GM19193 (cell line): ENCODE measurements around the gene WDR36.

Experiments used
- POLR2A ChIP-seq: IDR thresholded peaks from 4 replicates; pipeline ENCODE4 v1.6.1; 2011; ENCODE audit not compliant: insufficient read depth, insufficient read length; ENCODE audit errors: extremely low read depth

The WDR36 gene

GRCh38 chr5:111142932-111143331, 50.8 kb downstream of the WDR36 start:
- no peak for TF ChIP-seq POLR2A

- TF ChIP-seq POLR2A: no peak
These were observed 51.8 kb downstream of the WDR36 start for GRCh38 chr5:111143910-111144309.

GRCh38 chr5:111144352-111144930, 52.3 kb downstream of the WDR36 start:
- TF ChIP-seq POLR2A: no peak

- TF ChIP-seq POLR2A: no peak
These were observed 53.9 kb downstream of the WDR36 start for GRCh38 chr5:111146053-111146452.

GRCh38 chr5:111147502-111147901, 55.4 kb downstream of the WDR36 start:
- no peak for TF ChIP-seq POLR2A

GRCh38 chr5:111151998-111152397, 59.9 kb downstream of the WDR36 start:
- no peak for TF ChIP-seq POLR2A

- no peak for TF ChIP-seq POLR2A
These were observed 61.3 kb downstream of the WDR36 start for GRCh38 chr5:111153483-111153882.

GRCh38 chr5:111153945-111154344, 61.8 kb downstream of the WDR36 start:
- no peak for TF ChIP-seq POLR2A

- no peak for TF ChIP-seq POLR2A
These were observed 66.1 kb downstream of the WDR36 start for GRCh38 chr5:111158105-111158744.

- no peak for TF ChIP-seq POLR2A
These were observed 67.7 kb downstream of the WDR36 start for GRCh38 chr5:111159845-111160244.

- TF ChIP-seq POLR2A: no peak
These were observed 70.9 kb downstream of the WDR36 start for GRCh38 chr5:111163000-111163399.

- TF ChIP-seq POLR2A: no peak
These were observed 72.9 kb downstream of the WDR36 start for GRCh38 chr5:111165058-111165457.

GRCh38 chr5:111167551-111167950, 75.4 kb downstream of the WDR36 start:
- no peak for TF ChIP-seq POLR2A

GRCh38 chr5:111168608-111169007, 76.5 kb downstream of the WDR36 start:
- no peak for TF ChIP-seq POLR2A

- no peak for TF ChIP-seq POLR2A
These were observed 77.1 kb downstream of the WDR36 start for GRCh38 chr5:111169269-111169668.

GRCh38 chr5:111170279-111170678, 78.1 kb downstream of the WDR36 start:
- TF ChIP-seq POLR2A: no peak

- no peak for TF ChIP-seq POLR2A
These were observed 80.4 kb downstream of the WDR36 start for GRCh38 chr5:111172504-111172903.
